Thyroid gland (tissue), 4 donors: ENCODE results near the gene PKP4.

Source experiments
- POLR2A ChIP-seq, 2 donors: fragments of 450-650 bp; IDR thresholded peaks; one replicate each; pipeline ENCODE4 v1.6.1; 2017; ENCODE audit warnings: antibody characterized with exemption in 2 of 2, mild to moderate bottlenecking in 2 of 2, moderate library complexity in 1 of 2
- TF ChIP-seq, protein P1 (sequence below), 6 experiments: fragments of 200-600 bp in 3 of 6; fragments of 450-650 bp in 3 of 6; sonication (generic) in 3 of 6; IDR thresholded peaks; one replicate each; pipeline ENCODE4 v1.5.1; 2016 to 2019; ENCODE audit warnings: antibody characterized with exemption in 6 of 6, mild to moderate bottlenecking in 2 of 6, inconsistent platforms in 1 of 6, moderate library complexity in 1 of 6

DNA sequence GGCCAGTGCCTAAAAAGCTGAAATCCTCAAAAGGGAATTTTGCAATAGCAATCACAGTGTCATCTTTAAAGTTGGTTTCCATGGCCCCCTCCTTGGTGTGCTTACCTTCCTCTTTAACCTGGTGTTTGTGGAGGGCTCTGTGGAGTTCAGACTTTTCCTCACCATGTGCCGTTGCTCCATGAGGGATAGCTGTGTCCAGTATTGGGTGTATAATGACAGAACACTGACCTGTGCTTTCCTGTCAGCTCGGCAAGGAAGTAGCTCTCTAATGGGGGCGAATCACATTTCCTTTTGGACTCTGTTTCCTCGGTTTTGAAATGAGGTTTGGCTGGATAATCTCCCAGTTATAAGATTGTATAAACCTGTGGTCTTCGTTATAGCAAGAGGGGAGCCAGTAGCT is 172.4 kb downstream of the PKP4 start:
- TF ChIP-seq, protein P1, sequence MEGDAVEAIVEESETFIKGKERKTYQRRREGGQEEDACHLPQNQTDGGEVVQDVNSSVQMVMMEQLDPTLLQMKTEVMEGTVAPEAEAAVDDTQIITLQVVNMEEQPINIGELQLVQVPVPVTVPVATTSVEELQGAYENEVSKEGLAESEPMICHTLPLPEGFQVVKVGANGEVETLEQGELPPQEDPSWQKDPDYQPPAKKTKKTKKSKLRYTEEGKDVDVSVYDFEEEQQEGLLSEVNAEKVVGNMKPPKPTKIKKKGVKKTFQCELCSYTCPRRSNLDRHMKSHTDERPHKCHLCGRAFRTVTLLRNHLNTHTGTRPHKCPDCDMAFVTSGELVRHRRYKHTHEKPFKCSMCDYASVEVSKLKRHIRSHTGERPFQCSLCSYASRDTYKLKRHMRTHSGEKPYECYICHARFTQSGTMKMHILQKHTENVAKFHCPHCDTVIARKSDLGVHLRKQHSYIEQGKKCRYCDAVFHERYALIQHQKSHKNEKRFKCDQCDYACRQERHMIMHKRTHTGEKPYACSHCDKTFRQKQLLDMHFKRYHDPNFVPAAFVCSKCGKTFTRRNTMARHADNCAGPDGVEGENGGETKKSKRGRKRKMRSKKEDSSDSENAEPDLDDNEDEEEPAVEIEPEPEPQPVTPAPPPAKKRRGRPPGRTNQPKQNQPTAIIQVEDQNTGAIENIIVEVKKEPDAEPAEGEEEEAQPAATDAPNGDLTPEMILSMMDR (IDR thresholded peaks at IDR 0.05), result no peak
- TF ChIP-seq POLR2A (IDR thresholded peaks at IDR 0.05), result no peak
